GM18526 (cell line): ENCODE data around the gene ZFYVE19.

Source experiments
- POLR2A ChIP-seq: IDR thresholded peaks from 3 replicates; pipeline ENCODE4 v1.6.1; 2011; ENCODE audit not compliant: insufficient read length; ENCODE audit errors: extremely low read depth

Gene ZFYVE19

DNA sequence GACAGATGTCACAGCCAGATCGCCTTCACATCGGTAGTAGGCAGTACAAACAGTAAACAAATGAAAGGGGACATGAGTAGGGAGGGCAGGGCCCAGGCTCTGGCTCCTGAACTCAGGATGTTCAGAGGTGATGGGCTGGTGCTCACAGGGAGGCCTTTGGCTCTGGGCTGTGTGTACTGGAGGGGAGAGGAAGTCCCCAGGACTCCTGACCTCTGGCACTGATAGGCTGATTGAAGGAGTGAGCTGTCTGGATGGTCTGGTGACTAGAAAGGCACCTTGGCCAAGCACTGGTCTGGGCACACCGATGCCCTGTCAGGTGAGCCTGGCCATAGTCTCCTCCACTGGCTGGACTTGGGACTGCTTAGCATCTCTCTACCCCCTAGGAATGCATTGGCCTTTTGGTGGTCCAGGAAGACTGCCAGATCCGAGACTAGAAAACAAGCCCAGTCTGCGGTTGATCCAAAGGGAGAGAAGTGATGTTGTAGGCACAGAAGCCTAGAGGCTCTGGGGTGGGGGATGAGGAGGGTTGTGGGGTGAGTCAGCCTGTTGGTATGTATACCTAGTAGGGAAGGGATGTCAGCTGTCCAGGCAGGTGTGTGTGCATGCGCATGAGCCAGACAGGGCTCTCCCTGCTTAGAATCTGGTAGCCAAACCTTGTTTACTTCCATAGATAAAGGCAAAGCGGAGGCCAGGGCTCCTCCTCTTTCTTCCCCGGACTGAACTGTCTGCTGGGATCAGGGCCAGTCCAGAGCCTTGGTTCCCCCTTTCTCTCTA is 38.8 kb downstream of the ZFYVE19 start:
- TF ChIP-seq POLR2A, result no peak

DNA sequence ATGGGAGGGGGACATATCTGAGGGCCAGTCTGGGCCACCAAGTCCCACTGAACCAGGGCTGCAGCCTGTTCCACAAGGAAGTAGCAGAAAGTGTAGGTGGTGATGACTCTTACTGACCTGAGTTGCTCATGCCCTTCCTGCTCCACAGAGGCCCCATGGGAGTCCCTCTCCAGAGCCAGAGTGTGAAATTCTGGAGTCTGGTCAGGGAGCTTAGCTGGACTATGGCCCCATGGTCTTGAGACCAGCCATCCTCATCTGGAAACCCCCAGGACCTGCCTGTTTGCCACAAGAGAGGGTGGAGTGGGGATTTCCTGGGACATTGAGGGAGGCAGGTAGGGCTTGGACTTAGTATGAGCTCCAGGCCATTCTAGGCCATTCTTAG is 39.9 kb downstream of the ZFYVE19 start:
- no peak for TF ChIP-seq POLR2A

DNA sequence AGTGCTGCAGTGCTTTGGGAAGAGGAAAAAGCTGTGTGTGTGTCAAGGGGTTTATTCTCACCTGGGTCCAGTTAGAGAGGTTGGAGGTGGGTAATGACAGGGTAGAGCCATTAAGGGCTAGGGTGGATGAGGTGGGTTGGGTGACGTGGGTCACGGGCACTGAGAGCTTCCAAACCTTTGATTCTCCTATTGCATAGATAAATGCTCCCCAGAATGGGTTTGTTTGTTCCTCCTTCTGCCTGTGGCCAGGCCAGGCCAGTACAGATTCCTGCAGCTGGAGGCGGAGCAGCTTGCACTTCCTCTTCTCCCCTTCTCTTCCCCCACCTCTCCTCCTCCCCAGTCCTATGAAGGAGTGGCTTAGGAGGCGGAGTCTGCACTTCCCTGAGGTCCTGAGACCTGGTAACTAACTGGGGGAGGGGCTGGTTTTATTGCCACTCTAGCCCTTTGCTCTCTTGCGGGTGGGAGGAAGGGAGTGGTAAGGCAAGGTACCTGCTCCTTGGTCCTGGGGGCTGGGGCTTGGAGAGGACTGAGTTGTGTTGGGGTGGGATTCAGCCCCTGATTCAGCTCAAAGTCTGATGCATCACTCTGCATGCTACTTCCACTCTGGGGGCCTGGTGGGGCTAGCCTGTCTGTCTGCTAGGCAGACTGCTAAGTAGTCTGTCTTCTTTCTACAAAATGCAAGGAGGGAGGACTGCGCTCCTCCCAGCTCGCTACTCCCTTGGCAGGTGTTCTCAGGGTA is 40.5 kb downstream of the ZFYVE19 start:
- TF ChIP-seq POLR2A, result no peak

DNA sequence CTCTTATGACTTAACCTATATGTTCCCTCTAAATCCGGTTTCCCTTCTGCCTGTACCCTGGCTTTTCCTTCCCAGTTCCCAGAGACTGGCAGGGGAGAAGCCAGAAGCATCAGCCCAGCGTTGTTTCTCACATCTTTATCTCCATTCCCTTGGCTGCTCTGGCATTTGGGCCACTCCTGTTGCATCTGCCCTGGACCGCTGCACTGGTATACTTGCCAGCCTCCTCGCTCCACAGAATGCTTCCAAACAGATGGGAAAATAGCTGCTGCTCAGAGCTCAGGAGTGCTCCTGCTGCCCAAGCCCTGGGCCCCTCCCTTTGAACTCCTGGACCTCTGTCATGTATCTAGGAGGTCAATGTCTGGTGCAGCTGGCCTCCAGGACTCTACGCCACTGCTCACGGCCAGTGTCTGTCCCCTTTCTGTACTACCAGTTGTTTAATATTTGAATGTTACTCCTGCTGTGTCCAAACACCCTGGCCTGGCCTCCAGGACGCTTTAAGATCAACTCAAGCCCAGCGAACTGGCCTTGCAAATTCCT is 43.8 kb downstream of the ZFYVE19 start:
- no peak for TF ChIP-seq POLR2A

DNA sequence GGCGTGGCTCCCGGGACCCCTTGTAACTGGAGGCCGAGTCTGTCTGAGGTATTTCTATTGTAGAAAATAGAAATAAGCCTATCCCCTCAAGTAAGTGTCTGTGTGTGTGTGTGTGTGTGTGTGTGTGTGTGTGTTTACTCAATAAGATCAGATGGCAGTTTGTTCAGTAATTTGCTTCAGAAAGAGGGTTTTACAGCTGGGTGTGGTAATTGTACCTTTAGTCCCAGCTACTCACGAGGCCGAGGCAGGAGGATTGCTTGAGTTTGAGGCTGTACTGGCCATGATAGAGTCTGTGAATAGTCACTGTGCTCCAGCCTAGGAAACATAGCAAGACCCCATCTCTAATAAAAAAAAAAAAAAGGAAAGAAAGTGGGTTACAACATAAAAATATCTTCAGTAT is 45.6 kb downstream of the ZFYVE19 start:
- no peak for TF ChIP-seq POLR2A

DNA sequence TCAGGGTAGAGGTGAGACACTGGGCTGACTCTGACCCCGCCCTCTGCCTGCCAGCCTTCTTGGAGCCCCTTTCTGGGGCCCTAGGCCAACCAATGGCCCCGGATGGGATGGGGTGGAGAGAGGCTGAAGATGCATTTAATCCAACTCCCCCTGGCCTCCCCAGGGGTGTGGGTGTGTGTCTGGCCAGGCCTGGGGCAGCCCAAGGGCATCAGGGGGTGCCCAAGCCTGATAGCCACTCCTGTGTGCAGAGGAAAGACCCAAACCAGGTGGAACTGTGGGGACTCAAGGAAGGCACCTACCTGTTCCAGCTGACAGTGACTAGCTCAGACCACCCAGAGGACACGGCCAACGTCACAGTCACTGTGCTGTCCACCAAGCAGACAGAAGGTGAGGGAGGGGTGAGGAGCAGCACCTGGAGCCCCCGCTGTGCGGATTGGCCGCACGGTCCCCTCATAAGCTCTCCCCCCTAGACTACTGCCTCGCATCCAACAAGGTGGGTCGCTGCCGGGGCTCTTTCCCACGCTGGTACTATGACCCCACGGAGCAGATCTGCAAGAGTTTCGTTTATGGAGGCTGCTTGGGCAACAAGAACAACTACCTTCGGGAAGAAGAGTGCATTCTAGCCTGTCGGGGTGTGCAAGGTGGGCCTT is 46.5 kb downstream of the ZFYVE19 start:
- TF ChIP-seq POLR2A, result no peak

DNA sequence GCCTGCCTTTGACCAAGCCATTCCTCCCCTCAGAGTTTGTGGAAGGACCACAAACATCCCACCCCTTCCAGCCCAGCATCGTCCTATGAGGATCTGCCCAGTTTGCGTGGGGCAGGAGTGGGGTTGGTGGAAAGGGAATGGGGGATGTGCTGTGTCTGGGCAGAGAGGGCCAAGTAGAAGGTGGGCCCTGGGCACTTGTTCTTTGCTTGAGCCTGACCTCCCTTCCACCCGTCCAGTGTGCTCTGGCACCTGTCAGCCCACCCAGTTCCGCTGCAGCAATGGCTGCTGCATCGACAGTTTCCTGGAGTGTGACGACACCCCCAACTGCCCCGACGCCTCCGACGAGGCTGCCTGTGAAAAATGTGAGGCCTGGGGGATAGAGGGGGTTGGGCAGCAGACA is 47.3 kb downstream of the ZFYVE19 start:
- TF ChIP-seq POLR2A, result no peak

DNA sequence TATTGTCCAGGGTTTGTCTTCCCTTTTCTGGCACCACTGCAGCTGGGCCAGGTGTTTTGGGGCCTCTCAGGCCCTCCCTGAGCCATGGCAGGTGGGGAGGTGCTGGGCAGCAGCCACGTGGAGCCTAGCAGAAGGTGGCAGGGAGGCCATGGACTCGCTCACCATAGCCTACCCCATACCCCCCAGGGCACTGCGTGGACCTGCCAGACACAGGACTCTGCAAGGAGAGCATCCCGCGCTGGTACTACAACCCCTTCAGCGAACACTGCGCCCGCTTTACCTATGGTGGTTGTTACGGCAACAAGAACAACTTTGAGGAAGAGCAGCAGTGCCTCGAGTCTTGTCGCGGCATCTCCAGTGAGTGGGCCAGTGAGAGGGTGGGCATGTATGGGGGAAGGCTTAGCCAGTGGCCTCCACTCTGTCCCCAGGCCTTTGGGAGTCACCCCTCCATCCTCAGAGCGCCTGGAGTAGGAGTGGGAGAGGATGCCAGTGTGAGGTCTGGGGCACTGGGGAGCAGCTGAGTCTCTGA is 48.9 kb downstream of the ZFYVE19 start:
- TF ChIP-seq POLR2A, result no peak

DNA sequence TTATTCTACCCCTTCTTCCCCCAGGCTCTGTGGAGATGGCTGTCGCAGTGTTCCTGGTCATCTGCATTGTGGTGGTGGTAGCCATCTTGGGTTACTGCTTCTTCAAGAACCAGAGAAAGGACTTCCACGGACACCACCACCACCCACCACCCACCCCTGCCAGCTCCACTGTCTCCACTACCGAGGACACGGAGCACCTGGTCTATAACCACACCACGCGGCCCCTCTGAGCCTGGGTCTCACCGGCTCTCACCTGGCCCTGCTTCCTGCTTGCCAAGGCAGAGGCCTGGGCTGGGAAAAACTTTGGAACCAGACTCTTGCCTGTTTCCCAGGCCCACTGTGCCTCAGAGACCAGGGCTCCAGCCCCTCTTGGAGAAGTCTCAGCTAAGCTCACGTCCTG is 49.9 kb downstream of the ZFYVE19 start:
- TF ChIP-seq POLR2A, result no peak

DNA sequence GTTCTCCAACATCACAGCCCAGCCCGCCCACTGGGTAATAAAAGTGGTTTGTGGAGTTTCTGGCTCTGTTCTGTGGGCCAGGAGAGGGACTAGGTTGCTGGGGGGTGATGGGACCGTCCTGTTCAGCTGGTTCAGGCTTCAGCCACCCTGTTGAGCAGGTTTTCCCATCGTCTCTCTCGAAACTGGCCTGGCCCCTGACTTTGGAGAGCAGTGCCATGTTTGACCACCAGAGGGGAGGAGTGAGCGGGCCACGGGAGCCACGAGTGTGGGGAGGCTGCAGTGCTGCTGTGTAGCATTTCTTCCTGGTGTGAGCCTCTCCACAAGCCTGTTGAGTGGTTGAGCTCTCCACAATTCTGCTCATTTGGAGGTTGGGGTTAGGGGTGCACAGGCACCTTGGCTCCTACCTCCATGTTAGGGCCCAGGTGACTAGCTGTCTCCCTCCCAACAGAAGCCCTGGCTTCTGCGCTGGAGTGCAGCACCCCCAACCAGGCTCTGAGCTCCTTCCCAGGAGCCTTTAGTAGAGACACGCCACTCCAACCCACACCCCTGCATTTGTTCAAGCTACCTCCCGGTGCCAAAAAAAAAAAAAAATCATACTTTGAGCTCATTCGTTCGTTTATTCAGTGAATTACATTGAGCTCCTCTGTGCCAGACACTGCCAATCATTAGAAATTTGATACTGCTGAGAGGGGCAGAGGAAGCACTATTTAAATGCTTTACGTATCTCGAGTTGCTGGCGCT is 50.9 kb downstream of the ZFYVE19 start:
- no peak for TF ChIP-seq POLR2A

DNA sequence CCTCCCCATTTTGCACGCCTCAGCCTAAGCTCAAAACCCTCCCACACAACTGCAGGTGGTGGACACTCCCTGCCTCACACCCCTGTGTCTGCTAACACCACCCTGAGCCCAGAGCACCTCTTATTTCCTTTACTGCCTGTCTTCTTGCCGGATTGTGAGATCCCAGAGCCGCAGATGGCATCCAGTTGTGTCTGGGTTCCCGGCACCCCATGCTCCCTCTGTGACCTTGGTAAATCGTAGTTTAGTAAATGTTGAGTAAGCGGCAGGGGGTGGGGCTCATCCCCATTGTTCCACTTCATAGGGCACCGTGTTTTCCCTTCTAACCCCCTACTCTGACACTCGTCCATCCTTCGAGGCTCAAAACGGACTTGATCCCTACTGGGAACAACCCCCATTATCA is 51.8 kb downstream of the ZFYVE19 start:
- no peak for TF ChIP-seq POLR2A

DNA sequence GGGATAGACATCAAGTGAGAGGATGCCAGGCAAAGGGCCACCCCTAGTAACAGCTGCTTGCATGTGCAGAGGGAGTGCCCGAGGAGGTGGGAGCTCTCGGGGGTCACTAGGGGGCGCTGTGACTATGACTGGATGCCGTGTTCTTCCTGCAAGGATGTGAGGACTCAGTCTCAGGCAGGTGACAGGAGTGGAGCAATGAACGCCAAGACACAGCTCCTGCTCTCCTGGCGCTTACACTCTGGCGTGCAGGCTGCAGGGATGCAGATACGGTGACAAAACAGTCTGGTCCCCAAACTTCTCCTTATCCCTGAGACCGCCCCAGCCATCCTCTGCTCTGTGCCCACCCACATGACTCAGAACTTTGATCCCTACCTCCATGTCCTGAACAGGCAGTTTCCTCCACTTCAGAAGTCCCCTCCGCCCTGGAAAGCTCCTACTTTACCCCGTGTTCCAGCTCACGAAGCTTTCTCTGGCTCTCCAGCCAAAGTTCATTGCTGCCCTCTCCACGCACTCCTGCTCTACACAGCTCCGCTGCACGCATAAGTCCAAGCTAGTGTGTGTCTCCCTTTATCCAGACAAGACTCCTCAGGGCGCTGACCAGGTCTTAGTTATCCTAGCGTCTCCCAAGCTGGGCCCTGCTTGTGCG is 52.4 kb downstream of the ZFYVE19 start:
- TF ChIP-seq POLR2A, result no peak

DNA sequence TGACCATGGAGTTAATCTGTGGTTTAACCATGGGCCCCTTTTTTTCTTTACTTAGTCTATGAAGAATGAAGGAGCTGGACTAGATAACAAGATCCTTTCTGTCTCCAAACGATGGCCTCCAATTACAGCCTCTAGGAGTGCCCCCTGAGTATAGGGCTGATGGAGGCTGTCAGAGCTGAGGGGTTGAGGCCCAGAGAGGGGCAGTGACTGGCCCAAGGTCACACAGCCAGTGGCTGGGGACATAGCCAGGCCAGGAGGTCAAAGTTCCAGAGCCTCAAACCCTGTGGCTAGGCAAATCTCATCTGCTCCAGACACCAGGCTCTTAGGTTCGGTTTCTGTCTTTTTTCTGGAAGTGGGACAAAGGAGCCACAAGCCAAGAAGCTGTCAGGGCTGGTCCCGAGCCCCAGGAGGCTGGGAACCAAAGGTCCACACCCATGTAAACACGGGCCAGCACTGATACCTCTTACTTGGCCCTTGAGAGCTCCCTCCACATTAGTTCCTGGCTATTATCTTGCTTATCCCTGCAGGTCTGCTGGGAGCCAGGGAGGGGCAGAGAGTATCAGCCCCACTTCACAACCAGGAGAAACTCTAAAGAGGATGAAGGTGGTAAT is 56.9 kb downstream of the ZFYVE19 start:
- no peak for TF ChIP-seq POLR2A
